ENCODE results near the gene PPP6R2.

The PPP6R2 gene

DNA sequence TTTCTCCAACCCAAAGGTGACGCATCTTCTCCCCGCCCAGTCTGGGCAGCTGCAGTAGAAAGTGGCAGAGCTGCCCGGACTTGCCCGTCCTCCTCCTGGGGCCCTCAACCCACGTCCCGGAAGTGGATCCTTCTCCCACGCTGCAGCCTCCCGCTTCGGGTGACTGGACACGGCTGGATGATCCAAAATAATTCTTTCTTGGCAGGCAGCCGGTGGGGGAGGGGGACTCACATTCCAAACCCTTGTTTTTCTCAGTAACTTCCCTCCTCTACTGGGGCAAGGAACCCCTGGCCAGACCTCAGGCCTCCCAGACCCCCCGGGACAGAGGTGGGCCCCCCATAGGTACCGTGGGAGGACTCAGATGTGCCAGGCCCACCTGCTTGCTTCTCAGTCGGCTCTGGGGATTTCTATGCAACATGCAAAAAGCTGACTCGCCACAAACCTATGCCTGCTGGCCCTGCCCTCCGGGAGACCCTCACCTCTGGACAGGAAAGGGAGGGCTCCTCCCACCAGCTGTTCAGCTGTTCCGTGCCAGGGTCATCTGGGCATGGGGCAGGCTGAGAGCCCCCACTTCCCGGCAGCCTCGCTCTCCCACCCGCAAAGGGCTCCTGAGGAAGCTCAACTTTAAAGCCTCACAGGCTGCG, 37.1 kb upstream of the PPP6R2 start:
- DNase-seq = peak; percentile 77

DNA sequence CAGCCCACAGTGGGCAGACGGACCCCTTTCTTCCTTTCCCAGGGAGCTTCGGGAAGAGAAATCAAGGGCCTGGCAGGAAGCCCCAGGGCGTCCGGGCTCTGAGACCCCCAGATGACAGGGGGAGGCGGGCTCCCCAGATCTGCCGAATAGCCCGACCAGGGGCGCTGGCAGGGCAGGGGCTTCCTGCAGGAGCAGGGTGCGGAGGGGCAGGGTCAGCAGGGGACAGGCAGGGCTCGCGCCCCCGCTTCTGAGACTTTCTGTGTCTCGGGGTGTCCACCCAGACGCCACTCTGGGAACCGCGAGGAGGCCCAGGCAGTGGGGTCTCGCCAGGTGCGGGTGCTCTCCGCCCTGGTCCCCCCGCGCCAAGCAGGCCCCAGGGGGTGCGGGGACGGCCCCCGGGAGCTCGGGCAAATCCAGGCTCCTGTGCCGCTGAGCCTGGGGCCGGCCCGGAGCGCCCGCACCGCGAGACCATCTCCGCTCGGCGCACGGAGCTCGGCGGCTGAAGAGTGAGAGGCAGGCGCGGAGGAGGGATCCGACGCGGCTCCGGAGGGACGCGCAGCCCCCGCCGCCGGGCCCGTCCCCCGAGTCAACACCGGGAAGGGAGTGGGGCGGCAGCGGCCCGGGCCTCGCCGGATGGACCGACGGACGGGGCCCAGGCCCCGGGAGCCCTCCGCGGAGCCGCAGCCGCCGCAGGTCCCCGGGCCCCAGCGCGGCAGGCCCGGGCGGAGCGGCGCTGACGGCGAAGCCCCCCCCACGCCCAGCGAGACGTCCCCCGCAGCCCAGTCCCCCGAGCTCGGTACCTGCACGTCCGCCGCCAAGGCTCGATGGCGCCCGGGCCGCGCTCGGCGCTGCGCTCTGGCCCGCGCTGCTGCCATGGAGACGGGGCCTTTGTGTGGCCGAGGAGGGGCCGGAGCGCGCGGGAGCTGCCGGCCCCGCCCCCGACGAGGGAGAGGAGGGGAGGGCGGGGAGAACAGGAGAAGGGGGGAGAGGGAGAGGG, 36.1 kb upstream of the PPP6R2 start, which contains the start of gene PLXNB2:
Gene PLXNB2 (minus strand): TSS at position 894 of the 997 bp plus-strand sequence. CDS start 17,062 bp downstream, outside the sequence.
- peak; percentile 65 for DNase-seq

DNA sequence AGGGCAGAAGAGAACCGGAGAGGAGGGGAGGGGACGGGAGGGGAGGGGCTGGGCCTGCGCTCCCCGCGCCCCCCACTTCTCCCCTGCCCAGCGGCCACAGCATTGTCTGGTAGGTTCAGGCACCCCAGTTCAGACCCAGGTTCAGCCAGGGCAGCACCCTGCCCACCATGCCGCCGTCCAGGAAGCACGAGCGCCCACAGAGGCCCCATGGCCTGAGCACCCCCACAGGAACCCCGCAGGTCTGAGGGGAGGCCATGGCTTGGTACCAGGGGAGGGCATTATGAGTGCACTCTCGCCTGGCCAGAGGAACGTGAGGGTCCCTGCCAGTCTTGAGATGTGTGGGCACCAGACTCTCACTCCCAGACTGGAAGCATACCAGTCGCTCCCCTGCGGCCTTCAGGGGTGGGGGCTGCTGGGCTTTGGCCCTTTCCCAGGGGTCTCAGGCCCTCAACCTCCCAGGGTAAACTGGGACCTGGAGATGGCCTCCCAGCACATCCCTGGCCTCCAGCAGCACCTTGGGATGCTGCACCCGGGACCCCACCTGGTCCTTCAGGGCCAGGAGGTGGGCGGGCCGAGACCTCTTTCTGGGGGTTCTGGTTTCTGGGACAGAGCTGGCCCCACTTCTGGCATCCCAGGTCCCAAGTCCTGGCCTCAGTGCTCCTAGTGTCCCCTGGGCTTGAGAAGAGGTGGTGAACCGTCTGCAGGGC, 35.1 kb upstream of the PPP6R2 start:
- DNase-seq = no peak

DNA sequence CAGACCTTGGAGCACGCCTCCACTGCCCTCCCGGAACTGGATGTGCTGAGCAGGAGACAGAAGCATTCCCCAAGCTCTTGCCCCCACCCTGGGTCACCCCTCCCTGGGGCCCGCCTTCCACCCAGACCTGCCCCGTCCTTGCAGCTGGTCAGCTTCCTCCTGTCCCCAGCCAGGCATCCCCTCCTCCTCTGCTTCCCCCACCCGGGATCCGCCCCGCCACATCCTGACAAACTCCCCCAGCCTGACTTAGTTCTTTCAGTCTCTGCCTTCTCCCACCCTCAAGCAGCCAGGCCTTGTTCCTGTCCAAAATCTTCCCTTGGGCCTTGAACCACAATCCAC, 34.6 kb upstream of the PPP6R2 start:
- DNase-seq = no peak

DNA sequence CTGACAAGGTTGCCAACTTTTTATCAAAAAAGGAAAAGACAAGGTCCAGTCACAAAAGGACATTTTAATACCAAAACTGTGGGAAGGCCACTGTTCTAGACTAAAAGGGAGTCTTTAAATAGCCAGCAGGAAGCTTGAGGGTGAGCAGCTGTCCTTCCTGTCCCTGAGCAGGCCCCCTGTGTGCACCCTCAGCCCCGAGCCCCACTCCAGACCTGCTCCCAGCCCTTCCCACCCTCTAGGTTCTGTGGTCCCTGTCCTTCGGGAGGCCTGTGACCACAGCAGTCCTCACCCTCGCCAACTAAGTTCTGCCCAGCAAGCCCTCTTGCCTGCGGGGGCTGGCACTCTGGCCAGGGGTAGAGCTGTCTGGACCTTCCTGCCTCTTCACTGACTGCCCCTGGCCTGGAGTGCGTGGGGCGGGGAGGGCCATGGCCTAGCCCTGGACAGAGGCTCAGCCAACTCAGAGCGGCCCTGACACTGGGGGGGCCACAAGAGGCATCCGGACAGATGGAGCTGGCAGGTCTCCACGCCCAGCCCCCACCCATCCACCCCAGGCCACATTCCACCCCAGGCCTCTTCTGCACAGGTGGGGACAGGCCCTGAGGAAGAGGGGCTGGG, 34.0 kb upstream of the PPP6R2 start:
- no peak for DNase-seq

DNA sequence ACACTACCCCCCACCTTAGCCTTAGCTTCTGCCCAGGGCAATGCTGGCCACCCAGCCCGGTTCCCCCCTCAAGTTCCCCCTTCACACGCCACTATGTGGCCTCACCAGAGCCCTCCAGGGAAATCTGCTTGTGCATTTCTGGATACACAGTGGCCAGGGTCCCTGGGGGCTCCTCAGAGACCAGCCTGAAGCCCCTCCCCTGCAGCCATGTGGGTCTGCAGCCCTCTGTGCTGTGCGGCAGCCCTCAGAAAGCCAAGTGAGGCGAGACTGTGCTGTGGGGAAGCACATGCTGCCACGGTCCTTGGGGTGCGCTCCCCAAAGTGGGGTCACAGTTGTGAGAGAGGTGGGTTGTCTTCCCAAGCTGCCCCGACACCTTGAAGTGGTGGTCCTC, 33.5 kb upstream of the PPP6R2 start:
- no peak for DNase-seq

- peak; percentile 48 for DNase-seq
Measured at GRCh38 chr22:50310031-50310722, 33.0 kb upstream of the PPP6R2 start.

DNA sequence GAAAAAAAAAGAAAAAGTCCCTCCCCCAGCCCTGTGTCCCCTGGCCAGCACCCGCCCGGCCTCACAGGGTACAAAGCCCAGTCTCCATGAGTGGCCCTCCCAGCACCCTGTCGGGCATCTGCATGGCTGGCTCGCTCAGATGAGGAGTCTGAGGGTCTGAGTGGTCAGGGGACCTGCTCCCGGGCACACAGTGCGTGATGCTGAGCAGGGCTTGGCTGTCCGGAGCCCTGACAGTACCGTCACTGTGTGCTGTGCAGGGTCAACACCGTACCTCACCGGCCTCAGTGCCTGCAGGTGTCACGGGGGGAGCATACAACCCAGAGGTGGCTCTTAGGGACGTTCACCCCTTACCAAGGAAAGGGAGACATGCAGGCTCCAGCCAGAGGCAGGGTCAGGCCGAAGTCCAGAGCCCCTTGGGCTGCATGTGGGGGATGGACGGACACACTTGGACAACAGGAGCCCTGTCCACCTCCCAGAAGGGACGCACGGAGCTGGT, 32.1 kb upstream of the PPP6R2 start:
- no peak for DNase-seq

DNA sequence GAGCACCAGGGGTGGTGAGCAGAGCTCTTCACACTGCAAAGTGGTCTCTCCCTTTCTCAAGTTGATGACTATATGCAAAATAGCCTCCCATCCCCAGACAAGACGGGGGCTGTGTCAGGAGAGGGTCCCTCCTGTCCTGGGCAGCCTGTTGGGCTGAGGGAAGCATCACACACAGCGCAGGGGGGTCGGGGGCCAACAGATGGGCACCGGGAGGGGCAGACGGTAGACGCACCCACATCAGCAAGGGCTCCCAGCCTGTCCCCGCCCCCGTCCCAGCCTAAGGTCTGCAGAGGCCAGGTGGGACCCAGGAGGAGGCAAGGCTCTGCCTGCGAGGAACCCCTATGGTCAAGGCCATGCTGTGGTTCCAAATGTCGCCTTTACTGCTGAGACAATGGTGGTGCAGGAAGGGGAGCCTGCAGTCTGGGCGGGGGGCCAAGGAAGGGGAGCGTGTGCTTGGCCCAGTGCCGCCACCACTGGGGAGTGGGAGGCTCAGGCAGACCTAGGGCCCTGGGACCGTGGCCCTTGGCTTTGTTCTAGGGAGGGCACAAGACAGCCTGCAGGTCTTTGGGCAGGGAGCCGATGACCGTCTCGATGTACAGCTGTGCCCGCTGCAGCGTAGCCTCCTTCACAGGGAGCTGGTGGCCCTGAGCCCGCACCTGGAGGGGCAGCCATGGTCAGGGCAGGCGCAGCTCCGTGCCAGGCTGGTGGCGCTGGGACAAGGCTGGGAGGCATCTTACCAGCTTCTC, 31.3 kb upstream of the PPP6R2 start:
- no peak for DNase-seq

DNA sequence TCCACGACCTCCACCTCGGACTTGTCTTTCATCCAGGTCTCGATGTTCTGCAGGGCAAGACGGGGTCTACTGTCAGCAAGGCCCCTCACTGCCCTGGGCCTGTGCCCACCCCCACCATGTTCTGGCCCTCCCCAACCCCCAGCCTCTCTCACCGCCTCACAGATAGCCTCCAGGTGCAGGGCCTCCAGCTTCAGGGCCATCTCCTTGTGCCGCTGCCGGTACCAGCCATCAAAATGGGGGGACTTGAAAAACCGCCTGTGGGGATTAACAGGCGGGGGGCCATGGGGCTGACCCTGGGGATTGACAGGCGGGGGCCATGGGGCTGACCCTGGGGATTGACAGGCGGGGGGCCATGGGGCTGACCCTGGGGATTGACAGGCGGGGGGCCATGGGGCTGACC, 30.8 kb upstream of the PPP6R2 start:
- DNase-seq = no peak

- DNase-seq = no peak
Measured at GRCh38 chr22:50313021-50313420, 30.1 kb upstream of the PPP6R2 start.

DNA sequence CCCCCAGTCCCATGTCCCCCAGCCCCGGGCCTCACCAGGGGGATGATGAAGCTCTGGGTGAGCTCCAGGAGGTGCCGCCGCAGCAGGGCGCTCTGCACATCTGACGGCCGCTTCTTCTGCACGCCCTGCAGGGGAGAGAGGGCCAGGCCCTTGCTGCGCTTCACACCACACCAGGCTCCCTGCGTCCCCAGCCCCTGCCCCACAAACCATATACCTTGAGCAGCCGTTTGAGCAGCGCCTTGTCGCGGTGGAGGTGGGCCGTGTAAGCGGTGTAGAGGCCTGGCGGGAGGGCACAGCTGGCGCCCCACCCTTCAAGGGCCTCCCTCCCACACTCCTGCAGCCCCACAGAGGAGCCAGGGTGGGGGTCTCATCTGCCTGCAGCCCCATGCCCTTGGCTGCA, 29.5 kb upstream of the PPP6R2 start:
- no peak for DNase-seq

GRCh38 chr22:50314081-50314454, 29.1 kb upstream of the PPP6R2 start:
- DNase-seq = no peak

DNA sequence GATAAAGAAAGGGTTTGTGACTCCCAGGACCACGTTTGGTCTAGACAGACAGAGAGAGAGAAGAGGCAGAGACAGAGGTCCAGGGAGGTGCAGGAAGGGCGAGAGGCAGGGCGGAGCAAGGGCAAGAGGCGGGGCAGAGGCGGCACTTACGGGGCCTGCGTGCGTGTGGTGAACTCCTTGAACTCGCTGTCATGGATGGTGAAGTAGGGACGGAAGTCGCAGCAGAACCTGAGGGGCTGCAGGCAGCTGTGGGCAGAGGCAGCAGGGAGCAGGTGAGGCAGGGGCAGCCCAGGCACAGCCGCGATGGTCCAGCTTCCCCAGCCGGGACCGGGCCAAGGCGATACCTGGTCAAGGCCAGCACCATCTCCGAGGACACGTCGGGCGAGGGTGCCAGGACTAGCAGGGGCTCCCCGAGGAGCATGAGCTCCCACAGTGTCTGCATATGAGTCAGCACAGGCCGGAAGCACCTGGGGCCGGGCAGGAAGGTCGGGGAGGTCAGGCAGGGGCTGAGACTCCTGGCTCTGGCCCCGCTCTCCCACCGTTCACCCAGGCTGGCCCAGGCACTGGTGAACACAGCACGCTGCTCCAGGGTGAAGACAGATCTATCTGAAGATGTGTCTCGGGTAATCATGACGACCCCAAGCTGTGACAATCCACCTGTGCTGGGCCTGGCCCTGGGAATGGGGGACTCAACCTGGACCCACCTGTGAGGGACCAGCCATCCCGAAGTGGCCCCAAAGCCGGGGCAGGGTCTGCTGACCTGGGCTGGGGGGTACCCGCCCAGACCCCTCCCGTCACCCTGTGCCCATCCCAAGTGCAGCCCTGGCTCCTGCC, 28.5 kb upstream of the PPP6R2 start:
- peak; percentile 58 for DNase-seq

GRCh38 chr22:50315289-50316113, 27.6 kb upstream of the PPP6R2 start:
- no peak for DNase-seq

GRCh38 chr22:50316114-50317065, 26.7 kb upstream of the PPP6R2 start:
- DNase-seq = no peak

DNA sequence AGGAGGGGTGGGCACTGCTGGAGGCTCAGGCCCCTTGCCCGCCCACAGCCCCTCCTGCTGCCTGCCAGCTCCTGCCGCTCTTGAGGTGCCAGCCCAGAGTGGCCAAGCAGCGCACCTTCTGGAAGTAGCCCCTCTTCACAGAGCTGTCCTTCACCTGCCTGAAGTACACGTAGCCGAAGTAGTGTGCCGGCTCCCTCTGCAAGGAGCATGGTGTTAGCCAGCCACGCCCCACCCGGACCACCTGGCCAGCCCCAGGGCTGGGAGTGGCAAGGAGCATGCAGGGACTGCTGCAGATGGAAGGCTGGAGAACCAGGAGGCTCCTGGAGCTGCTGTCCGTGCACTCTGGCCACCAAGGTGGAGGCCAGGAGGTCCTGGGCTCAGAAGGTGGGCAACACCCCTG, 25.9 kb upstream of the PPP6R2 start:
- no peak for DNase-seq

GRCh38 chr22:50317674-50318073, 25.5 kb upstream of the PPP6R2 start:
- DNase-seq = no peak

GRCh38 chr22:50318356-50318697, 24.8 kb upstream of the PPP6R2 start:
- no peak for DNase-seq
